ENCODE results near the gene LARGE1.

- TF ChIP-seq, protein P1, sequence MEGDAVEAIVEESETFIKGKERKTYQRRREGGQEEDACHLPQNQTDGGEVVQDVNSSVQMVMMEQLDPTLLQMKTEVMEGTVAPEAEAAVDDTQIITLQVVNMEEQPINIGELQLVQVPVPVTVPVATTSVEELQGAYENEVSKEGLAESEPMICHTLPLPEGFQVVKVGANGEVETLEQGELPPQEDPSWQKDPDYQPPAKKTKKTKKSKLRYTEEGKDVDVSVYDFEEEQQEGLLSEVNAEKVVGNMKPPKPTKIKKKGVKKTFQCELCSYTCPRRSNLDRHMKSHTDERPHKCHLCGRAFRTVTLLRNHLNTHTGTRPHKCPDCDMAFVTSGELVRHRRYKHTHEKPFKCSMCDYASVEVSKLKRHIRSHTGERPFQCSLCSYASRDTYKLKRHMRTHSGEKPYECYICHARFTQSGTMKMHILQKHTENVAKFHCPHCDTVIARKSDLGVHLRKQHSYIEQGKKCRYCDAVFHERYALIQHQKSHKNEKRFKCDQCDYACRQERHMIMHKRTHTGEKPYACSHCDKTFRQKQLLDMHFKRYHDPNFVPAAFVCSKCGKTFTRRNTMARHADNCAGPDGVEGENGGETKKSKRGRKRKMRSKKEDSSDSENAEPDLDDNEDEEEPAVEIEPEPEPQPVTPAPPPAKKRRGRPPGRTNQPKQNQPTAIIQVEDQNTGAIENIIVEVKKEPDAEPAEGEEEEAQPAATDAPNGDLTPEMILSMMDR (IDR thresholded peaks at IDR 0.05), result no peak
- no peak for TF ChIP-seq POLR2A (IDR thresholded peaks at IDR 0.05)
Measured at GRCh38 chr22:33600113-33600512, 320.2 kb downstream of the LARGE1 start.
